ENCODE data around the gene CHKA.

CHKA gene

GRCh38 chr11:68106165-68106940, 14.8 kb downstream of the CHKA start:
- Histone ChIP-seq H2AK5ac (ENCODE audit: low read length) (no peak overlapping the region), H3K4ac (ENCODE audit: low read depth, low read length) (no peak overlapping the region), H3K27me3 (ENCODE audit: insufficient read depth, low read length, poor library complexity) (no peaks in the 10 kb centered on the region), H3K79me2 (ENCODE audit: control insufficient read depth, insufficient read depth, low read length) (peaks cover 69% of the 10 kb centered on the region), H3K18ac (ENCODE audit: low read length) (no peak overlapping the region), H4K5ac (ENCODE audit: low read length) (no peak overlapping the region), H2BK120ac (ENCODE audit: low read depth, low read length) (no peak overlapping the region), H3K4me2 (ENCODE audit: low read length) (no peak overlapping the region), H3K27ac (ENCODE audit: low read depth, low read length) (no peak overlapping the region), H3K23ac (ENCODE audit: low read length) (no peak overlapping the region), H3K56ac (ENCODE audit: low read length) (no peak overlapping the region), H3K79me1 (ENCODE audit: low read length) (peaks cover 7% of the 10 kb centered on the region), H2BK5ac (ENCODE audit: low read length) (no peak overlapping the region), H3K4me1 (ENCODE audit: control insufficient read depth, low read depth, low read length) (peaks cover 8% of the 10 kb centered on the region), H3K36me3 (ENCODE audit: control insufficient read depth, insufficient read depth, low read length) (no peaks in the 10 kb centered on the region), H3K4me3 (ENCODE audit: low read length) (no peak overlapping the region), H3K9ac (ENCODE audit: low read length) (peak overlapping the region; percentile 14), H4K8ac (ENCODE audit: low read depth, low read length) (no peak overlapping the region), H2BK15ac (replicated peaks; ENCODE audit: low read depth) (no peak overlapping the region)
- no CpG with 5 or more reads among the region's 8 CpGs for WGBS (ENCODE audit: extremely low coverage, insufficient coverage, low lambda C conversion rate)
- no peak for DNase-seq

DNA sequence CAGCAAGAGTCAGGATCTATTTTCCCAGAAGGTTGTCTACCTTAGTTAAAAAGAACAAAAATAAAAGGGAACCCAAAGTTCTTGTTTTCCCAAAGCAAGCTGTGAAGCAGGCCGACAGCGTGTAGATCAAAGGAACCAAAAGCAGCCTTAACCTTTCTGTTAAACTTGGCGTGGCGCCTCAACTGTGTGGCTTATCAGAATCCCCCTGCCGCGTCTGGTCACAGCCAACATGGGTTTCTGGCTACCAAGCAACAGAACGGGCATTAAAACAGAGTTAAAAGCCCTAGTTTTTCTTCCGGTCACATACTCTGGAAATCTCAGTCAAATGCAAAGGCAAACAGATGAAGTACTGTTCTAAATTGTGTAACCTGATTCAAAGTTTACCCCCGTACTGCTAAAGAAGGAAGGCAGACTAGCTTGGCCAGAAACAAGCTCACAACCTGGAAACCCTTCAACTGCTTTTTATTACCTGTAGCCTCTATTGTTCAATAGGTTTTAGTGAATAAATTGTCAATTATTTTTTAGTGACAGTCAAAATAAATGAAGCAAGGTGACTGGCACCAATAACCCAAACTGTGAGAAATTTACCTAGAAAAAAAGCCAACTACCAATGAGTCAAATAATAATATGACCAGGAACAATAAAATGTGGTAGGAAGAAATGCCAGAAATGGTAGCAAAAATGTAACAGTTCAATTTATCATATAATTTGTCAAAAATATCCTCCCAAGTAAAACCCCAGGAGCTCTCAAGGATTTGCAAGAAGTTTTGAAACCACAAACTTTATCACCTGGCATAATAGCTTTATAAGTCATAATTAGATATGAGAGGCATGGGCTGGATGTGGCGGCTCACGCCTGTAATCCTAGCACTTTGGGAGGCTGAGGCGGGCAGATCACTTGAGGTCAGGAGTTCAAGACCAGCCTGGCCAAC, 21.4 kb downstream of the CHKA start:
- Histone ChIP-seq H3K4me2 (ENCODE audit: low read length) (no peak overlapping the region), H4K5ac (ENCODE audit: low read length) (no peak overlapping the region), H3K4me1 (ENCODE audit: control insufficient read depth, low read depth, low read length) (peaks cover 2% of the 10 kb centered on the region), H3K23ac (ENCODE audit: low read length) (no peak overlapping the region), H3K79me1 (ENCODE audit: low read length) (peaks cover 2% of the 10 kb centered on the region), H3K27me3 (ENCODE audit: insufficient read depth, low read length, poor library complexity) (no peaks in the 10 kb centered on the region), H3K4me3 (ENCODE audit: low read length) (no peak overlapping the region), H3K18ac (ENCODE audit: low read length) (no peak overlapping the region), H4K8ac (ENCODE audit: low read depth, low read length) (no peak overlapping the region), H3K79me2 (ENCODE audit: control insufficient read depth, insufficient read depth, low read length) (peaks cover 50% of the 10 kb centered on the region), H3K9ac (ENCODE audit: low read length) (peak overlapping the region; percentile 17), H2AK5ac (ENCODE audit: low read length) (no peak overlapping the region), H3K56ac (ENCODE audit: low read length) (no peak overlapping the region), H3K36me3 (ENCODE audit: control insufficient read depth, insufficient read depth, low read length) (no peaks in the 10 kb centered on the region), H2BK15ac (replicated peaks; ENCODE audit: low read depth) (no peak overlapping the region), H3K4ac (ENCODE audit: low read depth, low read length) (no peak overlapping the region), H2BK120ac (ENCODE audit: low read depth, low read length) (no peak overlapping the region), H3K27ac (ENCODE audit: low read depth, low read length) (no peak overlapping the region), H2BK5ac (ENCODE audit: low read length) (no peak overlapping the region)
- DNase-seq, result peak; percentile 70
- WGBS (ENCODE audit: extremely low coverage, insufficient coverage, low lambda C conversion rate), result no CpG with 5 or more reads among the region's 12 CpGs

DNA sequence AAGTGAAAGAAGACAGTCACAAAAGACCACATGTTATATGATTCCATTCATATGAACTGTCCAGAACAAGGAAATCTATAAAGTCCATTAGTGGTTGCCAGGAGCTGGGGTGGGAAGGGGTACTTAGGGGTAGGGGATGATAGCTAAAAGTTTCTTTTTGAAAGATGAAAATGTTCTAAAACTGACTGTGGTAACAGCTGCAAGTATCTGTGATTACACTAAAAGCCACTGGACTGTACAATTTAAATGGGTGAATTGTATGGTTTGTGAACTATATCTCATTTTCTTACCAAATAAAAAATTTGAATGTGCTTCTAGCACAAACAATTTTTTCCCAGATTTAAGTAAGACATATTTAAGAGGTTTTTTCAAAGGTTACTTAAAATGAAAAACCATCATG, 22.1 kb downstream of the CHKA start:
- Histone ChIP-seq H4K5ac (ENCODE audit: low read length) (no peak overlapping the region), H4K8ac (ENCODE audit: low read depth, low read length) (no peak overlapping the region), H3K4me1 (ENCODE audit: control insufficient read depth, low read depth, low read length) (peaks cover 2% of the 10 kb centered on the region), H3K79me2 (ENCODE audit: control insufficient read depth, insufficient read depth, low read length) (peaks cover 46% of the 10 kb centered on the region), H3K18ac (ENCODE audit: low read length) (no peak overlapping the region), H2BK5ac (ENCODE audit: low read length) (no peak overlapping the region), H3K56ac (ENCODE audit: low read length) (no peak overlapping the region), H3K36me3 (ENCODE audit: control insufficient read depth, insufficient read depth, low read length) (no peaks in the 10 kb centered on the region), H3K4me2 (ENCODE audit: low read length) (no peak overlapping the region), H3K4ac (ENCODE audit: low read depth, low read length) (no peak overlapping the region), H2AK5ac (ENCODE audit: low read length) (no peak overlapping the region), H3K79me1 (ENCODE audit: low read length) (peaks cover 2% of the 10 kb centered on the region), H2BK15ac (replicated peaks; ENCODE audit: low read depth) (no peak overlapping the region), H3K27ac (ENCODE audit: low read depth, low read length) (no peak overlapping the region), H3K23ac (ENCODE audit: low read length) (no peak overlapping the region), H3K4me3 (ENCODE audit: low read length) (no peak overlapping the region), H3K9ac (ENCODE audit: low read length) (no peak overlapping the region), H2BK120ac (ENCODE audit: low read depth, low read length) (no peak overlapping the region), H3K27me3 (ENCODE audit: insufficient read depth, low read length, poor library complexity) (no peaks in the 10 kb centered on the region)
- DNase-seq, result no peak

- DNase-seq, result no peak
- no peak overlapping the region for H3K18ac ChIP-seq (ENCODE audit: low read length)
- no peak overlapping the region for H2BK15ac ChIP-seq (replicated peaks; ENCODE audit: low read depth)
- no peak overlapping the region for H4K5ac ChIP-seq (ENCODE audit: low read length)
- H3K4me2 ChIP-seq (ENCODE audit: low read length), result no peak overlapping the region
- H2AK5ac ChIP-seq (ENCODE audit: low read length), result no peak overlapping the region
- H3K79me2 ChIP-seq (ENCODE audit: control insufficient read depth, insufficient read depth, low read length), result peaks cover 28% of the 10 kb centered on the region
- H3K27ac ChIP-seq (ENCODE audit: low read depth, low read length), result no peak overlapping the region
- H2BK120ac ChIP-seq (ENCODE audit: low read depth, low read length), result no peak overlapping the region
- peaks cover 1% of the 10 kb centered on the region for H3K79me1 ChIP-seq (ENCODE audit: low read length)
- no peak overlapping the region for H2BK5ac ChIP-seq (ENCODE audit: low read length)
- H3K4me3 ChIP-seq (ENCODE audit: low read length), result no peak overlapping the region
- H3K23ac ChIP-seq (ENCODE audit: low read length), result no peak overlapping the region
- no CpG with 5 or more reads among the region's 8 CpGs for whole genome bisulfite sequencing (ENCODE audit: extremely low coverage, insufficient coverage, low lambda C conversion rate)
- no peak overlapping the region for H3K4ac ChIP-seq (ENCODE audit: low read depth, low read length)
- peaks cover 2% of the 10 kb centered on the region for H3K4me1 ChIP-seq (ENCODE audit: control insufficient read depth, low read depth, low read length)
- no peak overlapping the region for H4K8ac ChIP-seq (ENCODE audit: low read depth, low read length)
- H3K36me3 ChIP-seq (ENCODE audit: control insufficient read depth, insufficient read depth, low read length), result no peaks in the 10 kb centered on the region
- H3K27me3 ChIP-seq (ENCODE audit: insufficient read depth, low read length, poor library complexity), result no peaks in the 10 kb centered on the region
- H3K9ac ChIP-seq (ENCODE audit: low read length), result no peak overlapping the region
- no peak overlapping the region for H3K56ac ChIP-seq (ENCODE audit: low read length)
Observed at GRCh38 chr11:68096962-68097361, 24.2 kb downstream of the CHKA start.

- Histone ChIP-seq H3K79me2 (ENCODE audit: control insufficient read depth, insufficient read depth, low read length) (peaks cover 10% of the 10 kb centered on the region), H3K79me1 (ENCODE audit: low read length) (peaks cover 3% of the 10 kb centered on the region), H3K4me1 (ENCODE audit: control insufficient read depth, low read depth, low read length) (no peaks in the 10 kb centered on the region), H3K4ac (ENCODE audit: low read depth, low read length) (no peak overlapping the region), H3K18ac (ENCODE audit: low read length) (no peak overlapping the region), H3K36me3 (ENCODE audit: control insufficient read depth, insufficient read depth, low read length) (no peaks in the 10 kb centered on the region), H2BK5ac (ENCODE audit: low read length) (no peak overlapping the region), H3K9ac (ENCODE audit: low read length) (no peak overlapping the region), H3K4me3 (ENCODE audit: low read length) (no peak overlapping the region), H3K27me3 (ENCODE audit: insufficient read depth, low read length, poor library complexity) (no peaks in the 10 kb centered on the region), H2BK15ac (replicated peaks; ENCODE audit: low read depth) (no peak overlapping the region), H4K8ac (ENCODE audit: low read depth, low read length) (no peak overlapping the region), H2AK5ac (ENCODE audit: low read length) (no peak overlapping the region), H4K5ac (ENCODE audit: low read length) (no peak overlapping the region), H3K23ac (ENCODE audit: low read length) (no peak overlapping the region), H3K4me2 (ENCODE audit: low read length) (no peak overlapping the region), H3K27ac (ENCODE audit: low read depth, low read length) (no peak overlapping the region), H2BK120ac (ENCODE audit: low read depth, low read length) (no peak overlapping the region), H3K56ac (ENCODE audit: low read length) (no peak overlapping the region)
- no CpG with 5 or more reads among the region's 4 CpGs for WGBS (ENCODE audit: extremely low coverage, insufficient coverage, low lambda C conversion rate)
- DNase-seq, result no peak
Observed at GRCh38 chr11:68093565-68093964, 27.6 kb downstream of the CHKA start.

Data from mesendoderm (in vitro differentiated cells).